Testis (tissue), 5 donors: Measurements from ENCODE around the gene DDX19B. TPM values are rescaled to one million over a fixed set of nuclear protein-coding genes. Genes with fewer than 3 reads are reported as not detected.
A peak's percentile ranks its signal among the peaks of the same experiment; 100 is the strongest.
"Not testable (repeated sequence)": the region's sequence is repeated elsewhere in the genome, so short reads cannot be mapped to it uniquely, and the experiment has no call there.

Experiments used
- DNase-seq: peaks from one replicate; pipeline ENCODE4 v3.0.0-alpha.2; 2019
- H3K27ac ChIP-seq, 2 donors: fragments of 200-600 bp; sonication (generic); one replicate each; pipeline ENCODE4 v1.5.1; 2019
- H3K27me3 ChIP-seq: fragments of 200-600 bp; sonication (generic); one replicate; pipeline ENCODE4 v1.5.1; 2019
- H3K36me3 ChIP-seq: fragments of 200-600 bp; sonication (generic); one replicate; pipeline ENCODE4 v1.5.1; 2017; ENCODE audit warnings: low read depth; ENCODE audit errors: missing control alignments
- H3K4me1 ChIP-seq: fragments of 200-600 bp; sonication (generic); one replicate; pipeline ENCODE4 v1.5.1; 2019
- H3K4me3 ChIP-seq, 2 donors: fragments of 200-600 bp; sonication (generic); one replicate each; pipeline ENCODE4 v1.5.1; 2017 to 2019
- H3K9me3 ChIP-seq: fragments of 200-600 bp; sonication (generic); one replicate; pipeline ENCODE4 v1.5.1; 2017
- POLR2A ChIP-seq: fragments of 450-650 bp; IDR thresholded peaks from one replicate; pipeline ENCODE4 v1.6.1; 2017; ENCODE audit warnings: antibody characterized with exemption, mild to moderate bottlenecking, moderate library complexity
- WGBS, 2 donors: methylation state at CpG; one replicate each; pipeline ENCODE4 v1.1.5; 2018; 5-methylcytosine and 5-hydroxymethylcytosine counted together
- intact Hi-C: fragments of 100-400 bp; cut with DNase I; formaldehyde crosslinking; loops from one replicate; pipeline ENCODE4 v1.15.1; 2023; ENCODE audit warnings: low total_unique reads
- long read RNA-seq, 2 donors: transcript quantifications; one replicate each; lab custom pipeline, GENCODE V29; 2026
- polyA plus RNA-seq: library from polyadenylated mRNA; stranded (reverse); fragments of 350-450 nt; fragmentation: Illumina TruSeq; extraction: RNeasy Lipid Tissue Mini Kit (QIAGEN cat#74804); gene quantifications from one replicate; pipeline ENCODE4 v1.2.3, GENCODE V29; 2014; ENCODE audit warnings: low read depth, low replicate concordance; ENCODE audit not compliant: insufficient read depth
- total RNA-seq, 2 donors: library from RNA; depleted of rRNA; stranded (reverse); fragments of >200 nt; gene quantifications; one replicate each; pipeline ENCODE4 v1.2.3, GENCODE V29; 2016
- TF ChIP-seq, protein P1 (sequence below), 3 experiments: fragments of 450-650 bp in 2 of 3; fragments of 200-600 bp in 1 of 3; sonication (generic) in 1 of 3; IDR thresholded peaks; one replicate each; pipeline ENCODE4 v1.5.1; 2016 to 2019; ENCODE audit warnings: antibody characterized with exemption in 3 of 3, mild to moderate bottlenecking in 2 of 3, moderate library complexity in 1 of 3

Gene DDX19B
- 10 to 100 TPM; 59.5 to 80.2 TPM for total RNA-seq
- polyA plus RNA-seq = 123 TPM
- long read RNA-seq, donor 1, transcript DDX19B-201 (12 exons, 3,386 nt) = major isoform, 7 of 10 reads
- long read RNA-seq, donor 1, partial matches to known transcripts = 0 of 10 reads
- long read RNA-seq, donor 1, other reads (novel, unspliced or antisense) = 0 of 10 reads
- long read RNA-seq, donor 2, partial matches to known transcripts = 0 of 3 reads
- long read RNA-seq, donor 2, other reads (novel, unspliced or antisense) = 0 of 3 reads

GRCh38 chr16:70298988-70299938 lies at the start of gene DDX19B:
Gene DDX19B (plus strand): TSS chr16:70299186. CDS start chr16:70299298, 112 bp downstream.
- no peaks in the 10 kb centered on the region for H3K9me3 ChIP-seq
- intact Hi-C loops = no loop called here
- H3K4me3 ChIP-seq = peak within 1 kb of the TSS; percentile 64 to 99
- WGBS, 2 donors = 0 to 2% methylated on average over 21 to 37 of the region's 37 CpGs
- no peaks in the 10 kb centered on the region for H3K27me3 ChIP-seq
- TF ChIP-seq, protein P1, sequence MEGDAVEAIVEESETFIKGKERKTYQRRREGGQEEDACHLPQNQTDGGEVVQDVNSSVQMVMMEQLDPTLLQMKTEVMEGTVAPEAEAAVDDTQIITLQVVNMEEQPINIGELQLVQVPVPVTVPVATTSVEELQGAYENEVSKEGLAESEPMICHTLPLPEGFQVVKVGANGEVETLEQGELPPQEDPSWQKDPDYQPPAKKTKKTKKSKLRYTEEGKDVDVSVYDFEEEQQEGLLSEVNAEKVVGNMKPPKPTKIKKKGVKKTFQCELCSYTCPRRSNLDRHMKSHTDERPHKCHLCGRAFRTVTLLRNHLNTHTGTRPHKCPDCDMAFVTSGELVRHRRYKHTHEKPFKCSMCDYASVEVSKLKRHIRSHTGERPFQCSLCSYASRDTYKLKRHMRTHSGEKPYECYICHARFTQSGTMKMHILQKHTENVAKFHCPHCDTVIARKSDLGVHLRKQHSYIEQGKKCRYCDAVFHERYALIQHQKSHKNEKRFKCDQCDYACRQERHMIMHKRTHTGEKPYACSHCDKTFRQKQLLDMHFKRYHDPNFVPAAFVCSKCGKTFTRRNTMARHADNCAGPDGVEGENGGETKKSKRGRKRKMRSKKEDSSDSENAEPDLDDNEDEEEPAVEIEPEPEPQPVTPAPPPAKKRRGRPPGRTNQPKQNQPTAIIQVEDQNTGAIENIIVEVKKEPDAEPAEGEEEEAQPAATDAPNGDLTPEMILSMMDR (IDR thresholded peaks at IDR 0.05) = no peak
- TF ChIP-seq POLR2A = no peak
- DNase-seq = peak; percentile 88
- H3K4me1 ChIP-seq = peaks cover 8% of the 10 kb centered on the region
- H3K36me3 ChIP-seq = no peaks in the 10 kb centered on the region
- H3K27ac ChIP-seq = peak within 1 kb of the TSS; percentile 84 to 93

GRCh38 chr16:70249697-70250096 lies 49.3 kb upstream of the DDX19B start:
- H3K27me3 ChIP-seq, H3K27ac ChIP-seq, H3K9me3 ChIP-seq, H3K4me3 ChIP-seq, intact Hi-C loops, H3K36me3 ChIP-seq, DNase-seq: not testable (repeated sequence)
- WGBS, 2 donors = 59 to 69% methylated on average over 4 of the region's 4 CpGs
- peaks cover 19% of the 10 kb centered on the region for H3K4me1 ChIP-seq

DNA sequence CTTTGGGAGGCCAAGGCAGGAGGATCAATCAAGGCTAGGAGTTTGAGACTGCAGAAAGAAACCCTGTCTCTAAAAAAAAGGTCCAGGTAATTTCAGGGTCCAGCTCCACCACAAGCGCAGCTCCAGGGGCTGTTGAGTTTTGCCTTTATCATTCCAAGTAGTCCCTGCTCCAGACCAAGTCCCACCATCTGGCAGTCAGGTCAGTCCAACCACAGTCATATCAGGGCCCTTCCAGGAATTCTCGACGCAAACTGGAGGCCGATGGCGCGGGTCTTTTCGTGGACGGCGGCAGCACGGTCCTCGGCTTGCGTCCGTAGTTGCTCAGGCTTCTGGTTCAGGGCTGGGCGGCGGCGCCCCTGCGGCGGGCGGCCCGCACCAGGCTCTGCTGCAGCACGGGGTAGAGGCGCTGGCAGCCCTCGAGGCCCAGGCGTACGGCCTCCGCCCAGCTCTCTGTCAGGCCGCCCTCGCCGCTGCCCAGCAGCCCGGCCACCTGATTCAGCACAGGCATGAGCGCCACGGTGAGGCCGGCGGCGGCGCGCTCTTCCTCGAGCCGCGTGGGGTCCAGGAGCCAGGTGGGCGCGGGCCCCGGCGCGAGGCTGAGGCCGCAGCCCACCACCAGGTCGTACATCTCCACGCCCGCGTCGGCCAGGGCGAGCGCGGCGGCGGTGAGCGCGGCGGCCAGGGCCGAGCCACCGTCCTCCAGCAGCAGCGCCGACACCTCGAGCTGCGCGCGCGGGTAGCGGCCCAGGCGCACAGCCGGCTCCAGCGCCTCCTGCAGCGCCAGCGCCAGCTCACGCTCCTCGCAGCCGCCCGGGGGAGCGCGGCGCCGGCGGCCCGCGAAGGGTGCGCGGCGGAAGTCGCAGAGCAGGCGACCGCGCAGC lies 48.0 kb upstream of the DDX19B start:
- intact Hi-C loops = no loop called here
- peaks cover 19% of the 10 kb centered on the region for H3K4me1 ChIP-seq
- H3K27me3 ChIP-seq = no peaks in the 10 kb centered on the region
- peak overlapping the region; percentile 73 to 74 for H3K4me3 ChIP-seq
- no peaks in the 10 kb centered on the region for H3K9me3 ChIP-seq
- TF ChIP-seq, protein P1 (IDR thresholded peaks at IDR 0.05) = no peak
- TF ChIP-seq POLR2A = no peak
- WGBS, 2 donors = 1 to 4% methylated on average over 4 to 24 of the region's 92 CpGs
- peak overlapping the region; percentile 65 to 84 for H3K27ac ChIP-seq
- H3K36me3 ChIP-seq = no peaks in the 10 kb centered on the region
- DNase-seq = peak; percentile 63

DNA sequence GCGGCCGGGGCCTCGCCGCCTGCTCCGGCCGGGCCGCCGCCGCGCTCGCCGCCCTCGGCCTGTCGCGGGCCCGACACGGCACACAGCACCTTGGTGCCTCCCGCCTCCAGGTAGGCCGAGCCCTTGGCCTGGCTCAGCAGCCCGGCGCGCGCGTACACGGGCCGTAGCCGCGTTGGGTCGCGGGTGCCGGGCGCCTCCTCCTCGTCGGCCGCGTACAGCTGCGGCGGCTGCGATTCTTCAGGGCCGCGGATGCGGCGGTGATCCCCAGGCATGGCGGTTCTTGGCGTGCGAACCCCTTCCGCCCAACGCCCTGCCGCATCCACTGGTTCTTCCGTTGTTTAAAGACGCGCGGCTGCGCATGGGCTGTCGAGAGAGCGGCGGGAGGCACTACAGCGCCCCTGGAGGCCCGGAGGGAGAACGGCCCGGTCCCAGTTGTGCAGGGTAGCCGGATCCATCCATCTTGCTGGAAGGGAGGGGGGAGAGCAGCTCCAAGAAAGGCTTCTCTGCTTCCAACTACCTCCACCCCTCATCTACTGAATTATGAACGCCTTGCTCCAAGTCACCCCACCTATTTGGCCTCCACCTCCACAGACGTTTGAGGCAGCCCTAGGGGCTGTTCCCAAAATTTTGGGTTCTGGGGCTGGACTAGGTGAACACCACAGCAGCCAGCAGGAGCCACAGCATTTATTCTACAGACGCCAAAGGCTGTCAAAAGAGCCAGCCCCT lies 47.2 kb upstream of the DDX19B start, which contains the start of gene EXOSC6:
TSS of gene EXOSC6 (minus strand) at position 312 of the 726 bp plus-strand sequence. CDS start at position 272, 40 bp downstream.
- H3K27me3 ChIP-seq = no peaks in the 10 kb centered on the region
- WGBS, 2 donors = 2 to 14% methylated on average over 3 to 47 of the region's 65 CpGs
- peak within 1 kb of the TSS; percentile 79 to 84 for H3K27ac ChIP-seq
- DNase-seq = peak; percentile 96
- H3K4me1 ChIP-seq = peaks cover 19% of the 10 kb centered on the region
- intact Hi-C loops = no loop called here
- peak within 1 kb of the TSS; percentile 73 to 74 for H3K4me3 ChIP-seq
- peak; percentile 35 for TF ChIP-seq POLR2A
- TF ChIP-seq, protein P1 (IDR thresholded peaks at IDR 0.05) = peak; percentile 91 to 97 (median 93)
- H3K36me3 ChIP-seq = no peaks in the 10 kb centered on the region
- no peaks in the 10 kb centered on the region for H3K9me3 ChIP-seq
